ENCODE data around the gene CD93. TPM values are rescaled to one million over a fixed set of nuclear protein-coding genes. Genes with fewer than 3 reads are reported as not detected.

CD93 gene
- total RNA-seq, 1 donor from 2014 or later = under 0.01 TPM

- H3K36me3 ChIP-seq (ENCODE audit: control insufficient read depth, insufficient read depth, low read length) = no peaks in the 10 kb centered on the region
- DNase-seq (ENCODE audit: low read depth) = no peak
- H3K27me3 ChIP-seq (ENCODE audit: control insufficient read depth, insufficient read depth, low read length) = no peaks in the 10 kb centered on the region
- no peak for FAIRE-seq
- H3K4me3 ChIP-seq (ENCODE audit: low read depth, low read length) = no peak overlapping the region
- TF ChIP-seq CTCF (IDR thresholded peaks at IDR 0.05; ENCODE audit: insufficient read depth, low read length, severe bottlenecking) = no peak
Measured at GRCh38 chr20:23130622-23131140, 44.6 kb upstream of the CD93 start.

- H3K36me3 ChIP-seq (ENCODE audit: control insufficient read depth, insufficient read depth, low read length) = no peaks in the 10 kb centered on the region
- no peak for TF ChIP-seq CTCF (IDR thresholded peaks at IDR 0.05; ENCODE audit: insufficient read depth, low read length, severe bottlenecking)
- H3K4me3 ChIP-seq (ENCODE audit: low read depth, low read length) = no peak overlapping the region
- no peaks in the 10 kb centered on the region for H3K27me3 ChIP-seq (ENCODE audit: control insufficient read depth, insufficient read depth, low read length)
- DNase-seq (ENCODE audit: low read depth) = no peak
- no peak for FAIRE-seq
Measured at GRCh38 chr20:23129891-23130621, 43.9 kb upstream of the CD93 start.

GRCh38 chr20:23129266-23129665, 43.1 kb upstream of the CD93 start:
- H3K36me3 ChIP-seq (ENCODE audit: control insufficient read depth, insufficient read depth, low read length) = no peaks in the 10 kb centered on the region
- H3K4me3 ChIP-seq (ENCODE audit: low read depth, low read length) = no peak overlapping the region
- TF ChIP-seq CTCF (IDR thresholded peaks at IDR 0.05; ENCODE audit: insufficient read depth, low read length, severe bottlenecking) = no peak
- H3K27me3 ChIP-seq (ENCODE audit: control insufficient read depth, insufficient read depth, low read length) = no peaks in the 10 kb centered on the region
- DNase-seq (ENCODE audit: low read depth) (no peak), FAIRE-seq (no peak)

GRCh38 chr20:23128461-23129125, 42.5 kb upstream of the CD93 start:
- no peak overlapping the region for H3K4me3 ChIP-seq (ENCODE audit: low read depth, low read length)
- H3K36me3 ChIP-seq (ENCODE audit: control insufficient read depth, insufficient read depth, low read length) = no peaks in the 10 kb centered on the region
- H3K27me3 ChIP-seq (ENCODE audit: control insufficient read depth, insufficient read depth, low read length) = no peaks in the 10 kb centered on the region
- TF ChIP-seq CTCF (IDR thresholded peaks at IDR 0.05; ENCODE audit: insufficient read depth, low read length, severe bottlenecking) = no peak
- FAIRE-seq (peak; percentile 13), DNase-seq (ENCODE audit: low read depth) (no peak)

GRCh38 chr20:23127506-23128279, 41.6 kb upstream of the CD93 start:
- no peak for TF ChIP-seq CTCF (IDR thresholded peaks at IDR 0.05; ENCODE audit: insufficient read depth, low read length, severe bottlenecking)
- FAIRE-seq (no peak), DNase-seq (ENCODE audit: low read depth) (no peak)
- H3K27me3 ChIP-seq (ENCODE audit: control insufficient read depth, insufficient read depth, low read length) = no peaks in the 10 kb centered on the region
- H3K36me3 ChIP-seq (ENCODE audit: control insufficient read depth, insufficient read depth, low read length) = no peaks in the 10 kb centered on the region
- no peak overlapping the region for H3K4me3 ChIP-seq (ENCODE audit: low read depth, low read length)

Measured in bronchial epithelial cell (primary cell).